C4-2B (cell line): Measurements from ENCODE around the gene CTRL.

Source experiments
- H3K27ac ChIP-seq: fragments of 450-650 bp; 2 replicates; pipeline ENCODE4 v1.5.1; 2017
- CTCF ChIP-seq: fragments of 450-650 bp; conservative IDR thresholded peaks from 2 replicates; pipeline ENCODE4 v1.5.1; 2017; ENCODE audit warnings: mild to moderate bottlenecking
- ZFX ChIP-seq: fragments of 450-650 bp; IDR thresholded peaks from 2 replicates; pipeline ENCODE4 v1.6.1; 2017

Gene CTRL

GRCh38 chr16:67971111-67971510 lies 39.4 kb upstream of the CTRL start:
- H3K27ac ChIP-seq = no peak overlapping the region
- TF ChIP-seq ZFX (no peak), CTCF (no peak)

GRCh38 chr16:67969254-67970039 lies 37.8 kb upstream of the CTRL start:
- H3K27ac ChIP-seq = no peak overlapping the region
- TF ChIP-seq ZFX (no peak), CTCF (no peak)

- H3K27ac ChIP-seq = no peak within 1 kb of the TSS
- no peak for TF ChIP-seq ZFX
- TF ChIP-seq CTCF = no peak
These were observed 37.0 kb upstream of the CTRL start, which contains the start of gene SLC12A4 for GRCh38 chr16:67968400-67969253. TSS of gene SLC12A4 (minus strand) at chr16:67968637. CDS start at chr16:67968553, 84 bp downstream.

DNA sequence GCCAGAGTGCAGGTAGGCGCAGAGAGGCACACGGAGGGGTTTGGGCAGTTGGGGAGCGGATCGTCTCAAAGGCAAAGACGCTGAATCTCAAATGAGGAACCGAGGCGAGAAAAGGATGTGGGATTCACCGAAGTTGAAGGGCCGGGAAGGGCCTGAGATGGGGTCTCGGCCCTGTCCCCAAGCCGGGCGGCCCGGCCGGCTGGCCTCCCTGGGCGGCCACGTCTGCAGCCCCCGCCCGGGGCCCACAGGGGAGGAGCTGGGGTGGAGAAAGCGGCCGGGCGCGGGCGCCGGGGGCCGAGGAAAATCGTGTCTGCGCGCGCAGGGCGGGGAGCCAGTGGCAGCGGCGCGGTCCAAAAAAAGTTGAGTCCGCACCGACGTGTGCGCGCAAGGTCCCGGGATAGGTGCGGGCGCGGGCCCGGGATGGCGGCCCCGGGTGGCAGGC lies 36.3 kb upstream of the CTRL start:
- no peak overlapping the region for H3K27ac ChIP-seq
- TF ChIP-seq CTCF (no peak), ZFX (no peak)

GRCh38 chr16:67967183-67967957 lies 35.7 kb upstream of the CTRL start:
- no peak overlapping the region for H3K27ac ChIP-seq
- TF ChIP-seq CTCF (no peak), ZFX (no peak)

DNA sequence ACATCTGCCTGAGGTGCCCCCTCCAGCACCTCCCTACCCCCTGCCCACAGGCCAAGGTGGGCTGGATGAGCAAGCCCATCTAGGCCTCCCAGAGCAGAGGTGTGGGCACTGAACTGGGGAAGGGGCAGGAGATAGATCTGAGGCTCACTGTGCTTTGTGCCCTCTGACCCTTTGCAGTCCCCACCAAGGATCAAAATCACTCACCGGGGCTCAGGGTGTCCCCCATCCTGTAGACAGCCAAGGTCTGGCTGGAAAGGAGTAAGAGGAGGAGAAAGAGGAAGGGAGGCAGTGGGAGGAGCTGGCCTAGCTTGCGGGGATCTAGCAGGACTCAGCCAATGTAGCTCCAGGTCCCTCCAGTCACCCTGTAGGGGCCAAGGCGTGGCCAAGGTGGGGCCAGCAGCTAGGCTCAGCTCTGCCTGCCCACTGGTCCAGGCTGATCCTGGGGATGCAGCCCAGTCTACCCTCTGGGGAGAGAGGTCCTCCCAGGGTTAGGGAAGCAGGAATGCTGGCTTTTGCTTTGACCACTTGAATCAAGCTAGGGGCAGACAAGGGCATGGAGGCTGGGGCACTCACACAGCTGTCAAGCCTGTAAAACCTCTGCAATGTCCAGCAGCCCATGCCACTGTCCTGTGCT lies 35.0 kb upstream of the CTRL start:
- no peak overlapping the region; the same call in 1 of the 2 replicates for H3K27ac ChIP-seq
- TF ChIP-seq CTCF (no peak), ZFX (no peak)
